CD4-positive, CD25-positive, alpha-beta regulatory T cell (primary cell): Measurements from ENCODE around the gene ADAM8. TPM values are rescaled to one million over a fixed set of nuclear protein-coding genes. Genes with fewer than 3 reads are reported as not detected.

ENCODE experiments used
- ATAC-seq, 2 donors: fragments of 150-1000 bp; cut with Tn5 transposase; one replicate each; pipeline ENCODE4 v1.10.0; 2021; ENCODE audit warnings: low read depth in 2 of 2, moderate number of reproducible peaks in 2 of 2, moderate library complexity in 1 of 2
- DNase-seq, 3 donors: peaks; one replicate each; pipeline versions ENCODE4 v3.0.0 to v3.0.0-alpha.2; 2012 to 2022; ENCODE audit warnings: mixed read lengths in 1 of 3
- H3K27ac ChIP-seq: one replicate; pipeline ENCODE4 v1.7.0; 2013; ENCODE audit warnings: mild to moderate bottlenecking, low read length; ENCODE audit not compliant: insufficient read depth, poor library complexity, severe bottlenecking
- H3K27me3 ChIP-seq: one replicate; pipeline ENCODE4 v1.7.0; 2013; ENCODE audit warnings: low read length; ENCODE audit not compliant: control insufficient read depth, insufficient read depth
- H3K36me3 ChIP-seq: one replicate; pipeline ENCODE4 v1.7.0; 2013; ENCODE audit warnings: mild to moderate bottlenecking, low read length, moderate library complexity; ENCODE audit not compliant: control insufficient read depth, insufficient read depth
- H3K4me1 ChIP-seq: 2 replicates; pipeline ENCODE4 v1.7.0; 2013; ENCODE audit warnings: mild to moderate bottlenecking, low read length; ENCODE audit not compliant: insufficient read depth, control insufficient read depth, poor library complexity, severe bottlenecking
- H3K4me3 ChIP-seq: one replicate; pipeline ENCODE4 v1.7.0; 2013; ENCODE audit warnings: low read depth, mild to moderate bottlenecking, low read length, moderate library complexity
- H3K9me3 ChIP-seq, 2 experiments: 1 replicate in 1 of 2; 2 replicates in 1 of 2; pipeline ENCODE4 v1.7.0; 2013; ENCODE audit warnings: low read length in 2 of 2, mild to moderate bottlenecking in 1 of 2, moderate library complexity in 1 of 2; ENCODE audit not compliant: control insufficient read depth in 2 of 2
- H3K27ac Mint-ChIP-seq, 3 donors: one replicate each; pipeline ENCODE4 v1.8.0; 2020 to 2022; ENCODE audit warnings: mild to moderate bottlenecking in 3 of 3, mixed read lengths in 3 of 3, moderate library complexity in 2 of 3
- H3K27me3 Mint-ChIP-seq: one replicate; pipeline ENCODE4 v1.8.0; 2022; ENCODE audit warnings: mild to moderate bottlenecking, mixed read lengths
- H3K36me3 Mint-ChIP-seq: one replicate; pipeline ENCODE4 v1.8.0; 2020; ENCODE audit warnings: mixed read lengths
- H3K4me1 Mint-ChIP-seq, 4 donors: one replicate each; pipeline ENCODE4 v1.8.0; 2020 to 2022; ENCODE audit warnings: mixed read lengths in 4 of 4, mild to moderate bottlenecking in 1 of 4
- H3K4me3 Mint-ChIP-seq, 4 donors: one replicate each; pipeline ENCODE4 v1.8.0; 2020 to 2022; ENCODE audit warnings: mild to moderate bottlenecking in 4 of 4, mixed read lengths in 4 of 4, moderate library complexity in 3 of 4
- H3K9me3 Mint-ChIP-seq, 7 donors: one replicate each; pipeline ENCODE4 v1.8.0; 2020 to 2022; ENCODE audit warnings: mixed read lengths in 7 of 7, mild to moderate bottlenecking in 3 of 7, moderate library complexity in 2 of 7
- polyA plus RNA-seq, 4 donors: library from polyadenylated mRNA; unstranded; fragments of 300-500 nt; fragmentation: Illumina TruSeq; gene quantifications; one replicate each; pipeline ENCODE4 v1.2.3, GENCODE V29; 2021
- total RNA-seq: library from RNA; stranded (reverse); gene quantifications from one replicate; pipeline ENCODE4 v1.2.3, GENCODE V29; 2022

ADAM8 gene
- total and polyA plus RNA-seq, 5 donors from 2014 or later = 33.4 to 148 (median 54.3) TPM

DNA sequence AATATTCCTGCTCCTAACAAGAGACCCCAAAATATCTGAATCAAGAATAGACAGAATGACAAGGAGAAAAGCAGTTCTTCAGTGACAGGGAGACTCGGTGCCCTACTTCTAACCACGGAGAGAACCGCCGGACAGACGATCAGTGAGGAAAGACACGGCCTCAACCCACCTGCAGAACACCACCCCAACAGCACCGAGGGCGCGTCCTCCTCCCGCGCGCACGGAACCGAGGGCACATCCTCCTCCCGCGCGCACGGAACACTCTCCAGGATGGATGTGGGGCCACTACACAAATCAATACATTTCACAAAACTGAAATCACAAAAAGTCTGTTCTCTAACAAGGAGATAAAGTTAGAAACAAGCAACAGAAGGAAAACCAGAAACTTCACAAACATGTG lies 9.7 kb upstream of the ADAM8 start:
- H3K9me3 ChIP-seq = no peaks in the 10 kb centered on the region
- ATAC-seq (no peak), DNase-seq (no peak)
- no peaks in the 10 kb centered on the region for H3K27me3 ChIP-seq
- H3K4me1 ChIP-seq = no peaks in the 10 kb centered on the region
- peak overlapping the region in 1 of 3 donors; percentile 27 for H3K27ac Mint-ChIP-seq
- no peak overlapping the region for H3K4me3 Mint-ChIP-seq
- H3K9me3 Mint-ChIP-seq = no peaks in the 10 kb centered on the region
- H3K27me3 Mint-ChIP-seq = no peaks in the 10 kb centered on the region
- peaks cover 80% of the 10 kb centered on the region for H3K36me3 ChIP-seq
- peaks cover 55% of the 10 kb centered on the region for H3K36me3 Mint-ChIP-seq
- H3K4me1 Mint-ChIP-seq = peaks cover 0 to 4% (median 0%) of the 10 kb centered on the region in 4 donors
- H3K27ac ChIP-seq = no peak overlapping the region
- no peak overlapping the region for H3K4me3 ChIP-seq

DNA sequence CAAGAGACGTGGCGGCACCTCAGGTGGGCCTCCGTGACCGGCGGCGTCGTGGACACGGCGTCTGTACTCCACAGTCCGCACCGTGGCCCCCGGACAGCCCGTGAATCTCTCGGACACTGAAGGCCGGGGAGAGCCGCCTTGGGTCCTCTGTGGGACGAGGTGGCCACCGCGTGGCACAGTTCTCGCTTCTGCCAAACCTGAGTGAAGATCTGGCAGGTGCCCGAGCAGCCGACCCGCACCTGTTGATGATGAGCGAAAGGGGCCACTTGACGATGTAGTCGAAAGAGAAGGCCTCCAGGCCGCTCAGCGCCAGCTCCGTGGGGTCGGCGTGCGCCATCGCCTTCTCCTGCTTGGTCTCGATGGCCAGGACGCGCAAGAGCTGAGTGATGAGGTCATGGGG lies 8.5 kb upstream of the ADAM8 start:
- no peaks in the 10 kb centered on the region for H3K9me3 ChIP-seq
- H3K4me1 ChIP-seq = no peaks in the 10 kb centered on the region
- H3K36me3 Mint-ChIP-seq = peaks cover 49% of the 10 kb centered on the region
- H3K27ac ChIP-seq = no peak overlapping the region
- no peaks in the 10 kb centered on the region for H3K9me3 Mint-ChIP-seq
- no peak for ATAC-seq
- DNase-seq = no peak
- H3K4me3 Mint-ChIP-seq = no peak overlapping the region
- H3K27me3 Mint-ChIP-seq = no peaks in the 10 kb centered on the region
- H3K36me3 ChIP-seq = peaks cover 73% of the 10 kb centered on the region
- no peaks in the 10 kb centered on the region for H3K27me3 ChIP-seq
- H3K4me1 Mint-ChIP-seq = peaks cover 0 to 4% (median 0%) of the 10 kb centered on the region in 4 donors
- no peak overlapping the region for H3K4me3 ChIP-seq
- no peak overlapping the region for H3K27ac Mint-ChIP-seq

DNA sequence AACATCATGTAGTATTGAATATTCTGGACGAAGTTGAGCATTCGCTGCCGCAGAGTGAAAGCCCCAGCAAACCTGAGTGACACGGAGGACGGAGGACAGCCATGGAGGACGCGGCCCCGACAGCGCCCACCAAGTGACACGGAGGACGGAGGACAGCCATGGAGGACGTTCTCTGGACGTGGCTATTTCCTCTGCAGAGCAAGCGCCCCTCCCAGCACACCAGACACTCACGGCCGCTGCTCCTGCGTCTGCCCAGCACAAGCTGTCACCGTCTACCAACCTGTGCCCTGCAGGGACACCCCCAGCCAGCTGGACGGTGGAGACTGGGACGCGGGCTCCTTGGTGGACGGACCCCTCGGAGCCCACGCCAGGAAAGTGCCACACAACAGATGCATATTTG lies 7.3 kb upstream of the ADAM8 start:
- no peaks in the 10 kb centered on the region for H3K27me3 ChIP-seq
- DNase-seq = no peak
- Mint-ChIP-seq H3K27me3 (no peaks in the 10 kb centered on the region), H3K27ac (peak overlapping the region in 1 of 3 donors; percentile 82), H3K36me3 (peaks cover 43% of the 10 kb centered on the region), H3K4me1 (peaks cover 0 to 10% (median 4%) of the 10 kb centered on the region in 4 donors), H3K9me3 (no peaks in the 10 kb centered on the region), H3K4me3 (no peak overlapping the region)
- H3K27ac ChIP-seq = no peak overlapping the region
- H3K4me1 ChIP-seq = peaks cover 7% of the 10 kb centered on the region
- H3K36me3 ChIP-seq = peaks cover 63% of the 10 kb centered on the region
- H3K9me3 ChIP-seq = no peaks in the 10 kb centered on the region
- ATAC-seq = no peak
- H3K4me3 ChIP-seq = no peak overlapping the region

DNA sequence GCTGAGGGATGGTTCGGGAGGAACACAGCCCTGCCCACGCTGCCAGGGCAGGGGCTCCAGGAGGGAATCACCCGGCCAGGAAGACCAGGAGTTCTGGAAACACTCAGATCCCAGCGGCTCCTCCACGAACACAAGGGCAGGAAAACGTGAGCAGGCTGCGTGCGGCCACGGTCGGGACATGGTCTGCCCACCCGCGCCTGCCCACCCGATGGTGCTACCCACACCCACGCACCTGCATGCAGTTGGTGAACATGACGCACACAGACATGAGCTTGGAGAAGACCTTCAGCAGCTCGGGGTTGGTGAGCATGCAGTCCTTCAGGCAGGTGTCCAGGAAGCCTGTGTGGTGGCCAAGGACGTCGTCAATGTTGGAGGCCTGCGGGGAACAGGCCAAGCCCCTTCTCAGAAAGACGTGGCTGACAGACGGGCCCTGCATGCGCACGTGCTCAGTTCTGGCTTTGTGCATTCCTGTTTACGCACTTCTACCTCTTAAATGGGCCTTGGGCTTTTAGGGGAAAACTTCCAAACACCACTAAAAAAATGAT lies 6.2 kb upstream of the ADAM8 start:
- H3K27me3 ChIP-seq = no peaks in the 10 kb centered on the region
- H3K27me3 Mint-ChIP-seq = no peaks in the 10 kb centered on the region
- ATAC-seq (no peak), DNase-seq (no peak)
- no peaks in the 10 kb centered on the region for H3K9me3 Mint-ChIP-seq
- H3K4me1 Mint-ChIP-seq = peaks cover 0 to 20% (median 10%) of the 10 kb centered on the region in 4 donors
- peaks cover 55% of the 10 kb centered on the region for H3K36me3 ChIP-seq
- no peak overlapping the region for H3K27ac Mint-ChIP-seq
- peaks cover 40% of the 10 kb centered on the region for H3K36me3 Mint-ChIP-seq
- no peak overlapping the region for H3K4me3 Mint-ChIP-seq
- H3K4me1 ChIP-seq = peaks cover 17% of the 10 kb centered on the region
- H3K4me3 ChIP-seq = no peak overlapping the region
- H3K9me3 ChIP-seq = no peaks in the 10 kb centered on the region
- no peak overlapping the region for H3K27ac ChIP-seq

DNA sequence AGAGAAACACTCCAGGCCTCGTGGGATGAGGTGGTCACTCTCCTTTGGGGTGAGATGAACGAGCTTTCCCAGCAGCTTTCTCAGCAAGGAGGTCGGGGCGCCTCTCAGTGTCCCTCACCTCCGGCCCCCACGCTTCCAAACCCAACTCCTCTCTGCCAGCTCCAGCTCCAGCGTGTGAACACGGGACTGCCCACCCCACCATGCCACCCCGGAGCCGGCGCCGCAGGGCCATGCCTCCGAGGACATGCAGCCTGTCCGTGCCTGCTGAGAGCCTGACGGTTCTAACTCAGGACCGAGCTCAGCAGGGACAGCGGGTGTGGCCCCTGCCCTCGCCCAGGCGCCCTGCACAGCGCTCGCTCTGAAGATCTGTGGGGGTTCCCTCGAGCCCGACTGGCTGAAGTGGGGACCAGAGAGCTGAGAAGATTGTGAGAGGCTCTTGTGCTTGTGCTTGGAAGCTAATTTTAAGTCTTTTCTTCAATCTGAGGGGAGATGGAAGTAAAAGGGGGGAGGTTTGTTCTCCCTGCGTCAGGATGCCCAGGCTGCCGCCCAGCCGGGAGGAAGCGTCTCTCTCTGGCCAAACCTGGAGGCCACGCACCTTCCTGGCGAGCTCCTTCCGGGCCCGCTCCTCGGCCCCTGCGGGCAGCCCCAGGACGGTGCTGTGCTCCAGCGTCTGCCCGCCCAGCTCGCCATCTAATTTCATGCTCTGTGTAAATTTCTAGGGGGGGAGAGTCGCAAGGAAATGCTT lies 5.1 kb upstream of the ADAM8 start:
- H3K27ac ChIP-seq = no peak overlapping the region
- Mint-ChIP-seq H3K4me3 (peak overlapping the region in 1 of 4 donors; percentile 32), H3K27ac (no peak overlapping the region), H3K4me1 (peaks cover 0 to 25% (median 13%) of the 10 kb centered on the region in 4 donors), H3K36me3 (peaks cover 37% of the 10 kb centered on the region), H3K27me3 (no peaks in the 10 kb centered on the region), H3K9me3 (no peaks in the 10 kb centered on the region)
- no peaks in the 10 kb centered on the region for H3K27me3 ChIP-seq
- H3K4me1 ChIP-seq = peaks cover 28% of the 10 kb centered on the region
- no peak for DNase-seq
- H3K36me3 ChIP-seq = peaks cover 51% of the 10 kb centered on the region
- H3K9me3 ChIP-seq = no peaks in the 10 kb centered on the region
- ATAC-seq = no peak
- H3K4me3 ChIP-seq = no peak overlapping the region

DNA sequence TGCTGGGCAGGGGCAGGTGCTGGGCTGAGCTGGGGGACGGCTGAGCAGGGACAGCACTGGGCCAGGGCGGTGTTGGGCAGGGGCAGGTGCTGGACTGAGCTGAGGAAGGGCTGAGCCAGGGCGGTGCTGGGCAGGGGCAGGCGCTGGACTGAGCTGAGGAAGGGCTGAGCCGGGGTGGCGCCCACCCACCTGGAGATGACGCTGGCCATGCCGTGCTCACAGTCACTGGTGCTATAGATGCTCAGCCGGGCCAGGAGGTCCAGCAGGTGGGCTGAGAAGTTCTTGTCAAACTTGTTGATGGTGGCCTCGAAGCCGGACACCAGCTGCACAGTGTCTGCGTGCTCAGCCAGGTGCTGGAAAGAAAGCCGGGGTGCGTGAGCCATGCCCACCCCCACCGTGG lies 4.4 kb upstream of the ADAM8 start:
- no peak overlapping the region for H3K27ac Mint-ChIP-seq
- H3K36me3 Mint-ChIP-seq = peaks cover 29% of the 10 kb centered on the region
- peaks cover 36% of the 10 kb centered on the region for H3K4me1 ChIP-seq
- no peaks in the 10 kb centered on the region for H3K27me3 Mint-ChIP-seq
- peaks cover 0 to 29% (median 13%) of the 10 kb centered on the region in 4 donors for H3K4me1 Mint-ChIP-seq
- H3K9me3 Mint-ChIP-seq = no peaks in the 10 kb centered on the region
- ATAC-seq (no peak), DNase-seq (no peak)
- H3K9me3 ChIP-seq = no peaks in the 10 kb centered on the region
- H3K27ac ChIP-seq = no peak overlapping the region
- peaks cover 44% of the 10 kb centered on the region for H3K36me3 ChIP-seq
- no peak overlapping the region for H3K4me3 Mint-ChIP-seq
- H3K4me3 ChIP-seq = no peak overlapping the region
- H3K27me3 ChIP-seq = no peaks in the 10 kb centered on the region

DNA sequence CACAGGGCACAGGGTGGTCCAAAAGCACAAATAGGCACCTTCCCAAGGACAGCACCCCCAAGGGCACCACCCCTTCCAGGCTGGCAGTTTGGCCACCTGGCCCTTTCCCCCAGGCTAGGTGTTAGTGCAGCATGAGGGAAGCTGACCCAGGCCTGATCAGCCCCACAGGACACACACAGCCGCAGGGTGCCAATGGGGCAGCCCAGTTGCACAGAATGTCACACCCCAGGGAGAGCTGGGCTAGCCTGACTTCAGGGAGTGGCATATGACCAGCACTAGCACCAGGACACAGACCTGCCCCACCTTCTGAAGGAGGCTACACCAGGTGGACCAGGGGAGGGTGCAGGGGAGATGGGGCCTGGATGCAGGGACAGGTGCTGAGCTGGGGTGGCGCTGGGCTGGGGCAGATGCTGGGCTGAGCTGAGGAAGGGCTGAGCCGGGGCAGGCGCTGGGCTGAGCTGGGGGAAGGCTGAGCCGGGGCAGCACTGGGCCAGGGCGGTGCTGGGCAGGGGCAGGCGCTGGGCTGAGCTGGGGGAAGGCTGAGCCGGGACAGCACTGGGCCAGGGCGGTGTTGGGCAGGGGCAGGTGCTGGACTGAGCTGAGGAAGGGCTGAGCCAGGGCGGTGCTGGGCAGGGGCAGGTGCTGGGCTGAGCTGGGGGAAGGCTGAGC lies 3.9 kb upstream of the ADAM8 start:
- DNase-seq = no peak
- no peak overlapping the region for H3K27ac ChIP-seq
- peaks cover 24% of the 10 kb centered on the region for H3K36me3 Mint-ChIP-seq
- peaks cover 39% of the 10 kb centered on the region for H3K36me3 ChIP-seq
- no peaks in the 10 kb centered on the region for H3K27me3 ChIP-seq
- H3K9me3 Mint-ChIP-seq = no peaks in the 10 kb centered on the region
- H3K27me3 Mint-ChIP-seq = no peaks in the 10 kb centered on the region
- peaks cover 41% of the 10 kb centered on the region for H3K4me1 ChIP-seq
- H3K4me3 ChIP-seq = no peak overlapping the region
- no peak overlapping the region for H3K4me3 Mint-ChIP-seq
- H3K9me3 ChIP-seq = no peaks in the 10 kb centered on the region
- peak overlapping the region in 1 of 3 donors; percentile 63 for H3K27ac Mint-ChIP-seq
- peaks cover 0 to 34% (median 13%) of the 10 kb centered on the region in 4 donors for H3K4me1 Mint-ChIP-seq
- ATAC-seq = no peak
